IPS-18a (cell line): ENCODE results near the gene GABRR2.
"Not testable (repeated sequence)": the region's sequence is repeated elsewhere in the genome, so short reads cannot be mapped to it uniquely, and the experiment has no call there.

ENCODE experiments used
- H3K27ac ChIP-seq: one replicate; pipeline ENCODE4 v1.5.1; 2013; ENCODE audit warnings: low read length
- H3K27me3 ChIP-seq: one replicate; pipeline ENCODE4 v1.6.1; 2013; ENCODE audit warnings: mild to moderate bottlenecking, low read length; ENCODE audit not compliant: control insufficient read depth, insufficient read depth
- H3K36me3 ChIP-seq: one replicate; pipeline ENCODE4 v1.6.1; 2013; ENCODE audit warnings: low read depth, low read length; ENCODE audit not compliant: control insufficient read depth
- H3K4me1 ChIP-seq: one replicate; pipeline ENCODE4 v1.6.1; 2013; ENCODE audit warnings: low read depth, low read length; ENCODE audit not compliant: control insufficient read depth
- H3K4me3 ChIP-seq: one replicate; pipeline ENCODE4 v1.5.1; 2013; ENCODE audit warnings: low read length
- H3K9ac ChIP-seq: one replicate; pipeline ENCODE4 v1.6.1; 2013; ENCODE audit warnings: mild to moderate bottlenecking, low read length, moderate library complexity
- H3K9me3 ChIP-seq: one replicate; pipeline ENCODE4 v1.6.1; 2013; ENCODE audit warnings: low read depth, low read length; ENCODE audit not compliant: control insufficient read depth

The GABRR2 gene

GRCh38 chr6:89323511-89323971, 8.4 kb upstream of the GABRR2 start:
- peaks cover 5% of the 10 kb centered on the region for H3K9me3 ChIP-seq
- H3K36me3 ChIP-seq = no peaks in the 10 kb centered on the region
- no peak overlapping the region for H3K4me3 ChIP-seq
- no peaks in the 10 kb centered on the region for H3K27me3 ChIP-seq
- H3K27ac ChIP-seq = no peak overlapping the region
- H3K4me1 ChIP-seq = no peaks in the 10 kb centered on the region
- H3K9ac ChIP-seq = no peak overlapping the region

- H3K9ac ChIP-seq = no peak overlapping the region
- peaks cover 7% of the 10 kb centered on the region for H3K4me1 ChIP-seq
- H3K36me3 ChIP-seq = no peaks in the 10 kb centered on the region
- no peak overlapping the region for H3K27ac ChIP-seq
- no peak overlapping the region for H3K4me3 ChIP-seq
- peaks cover 5% of the 10 kb centered on the region for H3K9me3 ChIP-seq
- H3K27me3 ChIP-seq = no peaks in the 10 kb centered on the region
Measured at GRCh38 chr6:89321131-89321970, 6.3 kb upstream of the GABRR2 start.

GRCh38 chr6:89320012-89320559, 5.0 kb upstream of the GABRR2 start:
- no peak overlapping the region for H3K9ac ChIP-seq
- H3K27ac ChIP-seq = no peak overlapping the region
- no peaks in the 10 kb centered on the region for H3K27me3 ChIP-seq
- no peak overlapping the region for H3K4me3 ChIP-seq
- H3K9me3 ChIP-seq = peaks cover 5% of the 10 kb centered on the region
- H3K4me1 ChIP-seq = peaks cover 7% of the 10 kb centered on the region
- H3K36me3 ChIP-seq = no peaks in the 10 kb centered on the region

GRCh38 chr6:89317067-89317466, 2.0 kb upstream of the GABRR2 start:
- no peaks in the 10 kb centered on the region for H3K27me3 ChIP-seq
- peaks cover 5% of the 10 kb centered on the region for H3K9me3 ChIP-seq
- H3K4me3 ChIP-seq = no peak overlapping the region
- no peak overlapping the region for H3K9ac ChIP-seq
- H3K4me1 ChIP-seq = peaks cover 9% of the 10 kb centered on the region
- no peak overlapping the region for H3K27ac ChIP-seq
- no peaks in the 10 kb centered on the region for H3K36me3 ChIP-seq

GRCh38 chr6:89314692-89315091, 407 bp downstream of the GABRR2 start:
- no peak overlapping the region for H3K9ac ChIP-seq
- no peaks in the 10 kb centered on the region for H3K36me3 ChIP-seq
- no peaks in the 10 kb centered on the region for H3K9me3 ChIP-seq
- H3K4me1 ChIP-seq = peaks cover 12% of the 10 kb centered on the region
- H3K27me3 ChIP-seq = no peaks in the 10 kb centered on the region
- H3K4me3 ChIP-seq = no peak overlapping the region
- H3K27ac ChIP-seq = no peak overlapping the region

GRCh38 chr6:89313006-89313405, 2.1 kb downstream of the GABRR2 start:
- no peak overlapping the region for H3K9ac ChIP-seq
- no peaks in the 10 kb centered on the region for H3K36me3 ChIP-seq
- peaks cover 12% of the 10 kb centered on the region for H3K4me1 ChIP-seq
- no peaks in the 10 kb centered on the region for H3K9me3 ChIP-seq
- no peak overlapping the region for H3K27ac ChIP-seq
- H3K27me3 ChIP-seq = no peaks in the 10 kb centered on the region
- H3K4me3 ChIP-seq = no peak overlapping the region

- Histone ChIP-seq H3K27ac (no peak overlapping the region), H3K4me3 (no peak overlapping the region), H3K9ac (no peak overlapping the region)
Measured at GRCh38 chr6:89311853-89312531, 3.1 kb downstream of the GABRR2 start.

GRCh38 chr6:89311530-89311852, 3.6 kb downstream of the GABRR2 start:
- Histone ChIP-seq H3K27me3 (no peaks in the 10 kb centered on the region), H3K9ac (no peak overlapping the region), H3K4me1 (peaks cover 4% of the 10 kb centered on the region), H3K4me3 (no peak overlapping the region), H3K9me3 (no peaks in the 10 kb centered on the region), H3K27ac (no peak overlapping the region), H3K36me3 (no peaks in the 10 kb centered on the region)

More at GRCh38 chr6:89311853-89312531, 3.1 kb downstream of the GABRR2 start:
- Histone ChIP-seq H3K36me3 (no peaks in the 10 kb centered on the region), H3K27me3 (no peaks in the 10 kb centered on the region), H3K9me3 (no peaks in the 10 kb centered on the region), H3K4me1 (peaks cover 7% of the 10 kb centered on the region)

GRCh38 chr6:89310929-89311328, 4.2 kb downstream of the GABRR2 start:
- Histone ChIP-seq H3K27ac (no peak overlapping the region), H3K9ac (no peak overlapping the region), H3K9me3 (no peaks in the 10 kb centered on the region)

GRCh38 chr6:89308525-89309395, 6.3 kb downstream of the GABRR2 start:
- H3K27ac ChIP-seq = no peak overlapping the region
- no peaks in the 10 kb centered on the region for H3K36me3 ChIP-seq
- H3K4me3 ChIP-seq = no peak overlapping the region
- H3K9me3 ChIP-seq = no peaks in the 10 kb centered on the region
- no peaks in the 10 kb centered on the region for H3K27me3 ChIP-seq
- no peak overlapping the region for H3K9ac ChIP-seq
- peaks cover 4% of the 10 kb centered on the region for H3K4me1 ChIP-seq

More at GRCh38 chr6:89310929-89311328, 4.2 kb downstream of the GABRR2 start:
- Histone ChIP-seq H3K27me3 (no peaks in the 10 kb centered on the region), H3K36me3 (no peaks in the 10 kb centered on the region), H3K4me3 (no peak overlapping the region), H3K4me1 (peaks cover 4% of the 10 kb centered on the region)

GRCh38 chr6:89304517-89304916, 10.6 kb downstream of the GABRR2 start:
- H3K4me1 ChIP-seq, H3K36me3 ChIP-seq, H3K4me3 ChIP-seq, H3K27me3 ChIP-seq, H3K9ac ChIP-seq, H3K9me3 ChIP-seq, H3K27ac ChIP-seq: not testable (repeated sequence)
